ENCODE measurements around the gene XYLT1. TPM values are rescaled to one million over a fixed set of nuclear protein-coding genes. Genes with fewer than 3 reads are reported as not detected.

Gene XYLT1
- total RNA-seq, 6 experiments from 2014 or later = 0.48 to 2.0 (median 0.59) TPM

DNA sequence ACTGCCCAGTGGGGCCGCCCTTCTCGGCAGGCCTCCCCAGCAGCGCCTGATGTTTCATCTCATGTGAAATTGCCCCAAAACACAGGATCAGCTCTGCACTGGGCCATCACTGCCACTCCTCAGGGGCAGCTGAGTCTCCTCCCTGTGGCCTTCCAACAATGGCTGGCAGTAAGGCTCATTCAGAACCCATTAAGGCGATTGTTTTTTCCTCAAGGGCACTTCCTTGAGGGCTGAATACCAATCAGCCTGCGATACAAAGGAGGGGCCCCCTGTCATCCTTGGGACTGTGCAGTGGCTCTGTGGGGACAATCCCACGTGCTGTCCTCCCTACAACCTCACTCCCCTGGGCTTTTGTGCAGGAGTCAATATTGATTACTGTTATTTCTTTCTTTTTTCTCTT is 47.5 kb downstream of the XYLT1 start:
- Histone ChIP-seq H3K4me1 (no peaks in the 10 kb centered on the region), H3K27ac (no peak overlapping the region), H3K36me3 (no peaks in the 10 kb centered on the region), H3K27me3 (no peaks in the 10 kb centered on the region), H3K4me3 (no peak overlapping the region), H3K9me3 (no peaks in the 10 kb centered on the region)
- intact Hi-C loops (cut with DNase I) = no loop called here
- DNase-seq (no peak), ATAC-seq (no peak)
- TF ChIP-seq, protein P1, sequence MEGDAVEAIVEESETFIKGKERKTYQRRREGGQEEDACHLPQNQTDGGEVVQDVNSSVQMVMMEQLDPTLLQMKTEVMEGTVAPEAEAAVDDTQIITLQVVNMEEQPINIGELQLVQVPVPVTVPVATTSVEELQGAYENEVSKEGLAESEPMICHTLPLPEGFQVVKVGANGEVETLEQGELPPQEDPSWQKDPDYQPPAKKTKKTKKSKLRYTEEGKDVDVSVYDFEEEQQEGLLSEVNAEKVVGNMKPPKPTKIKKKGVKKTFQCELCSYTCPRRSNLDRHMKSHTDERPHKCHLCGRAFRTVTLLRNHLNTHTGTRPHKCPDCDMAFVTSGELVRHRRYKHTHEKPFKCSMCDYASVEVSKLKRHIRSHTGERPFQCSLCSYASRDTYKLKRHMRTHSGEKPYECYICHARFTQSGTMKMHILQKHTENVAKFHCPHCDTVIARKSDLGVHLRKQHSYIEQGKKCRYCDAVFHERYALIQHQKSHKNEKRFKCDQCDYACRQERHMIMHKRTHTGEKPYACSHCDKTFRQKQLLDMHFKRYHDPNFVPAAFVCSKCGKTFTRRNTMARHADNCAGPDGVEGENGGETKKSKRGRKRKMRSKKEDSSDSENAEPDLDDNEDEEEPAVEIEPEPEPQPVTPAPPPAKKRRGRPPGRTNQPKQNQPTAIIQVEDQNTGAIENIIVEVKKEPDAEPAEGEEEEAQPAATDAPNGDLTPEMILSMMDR (IDR thresholded peaks at IDR 0.05) = no peak
- TF ChIP-seq POLR2A (IDR thresholded peaks at IDR 0.05) = no peak
- WGBS (ENCODE audit: insufficient coverage, low coverage, low lambda C conversion rate, missing lambda C conversion rate) = 37% methylated on average over 3 of the region's 6 CpGs

- H3K9me3 ChIP-seq = no peaks in the 10 kb centered on the region
- H3K4me1 ChIP-seq = no peaks in the 10 kb centered on the region
- intact Hi-C loops (cut with DNase I) = no loop called here
- H3K36me3 ChIP-seq = no peaks in the 10 kb centered on the region
- no peak for DNase-seq
- no peak for ATAC-seq
- TF ChIP-seq POLR2A (IDR thresholded peaks at IDR 0.05) = no peak
- TF ChIP-seq, protein P1 (IDR thresholded peaks at IDR 0.05) = no peak
- no peaks in the 10 kb centered on the region for H3K27me3 ChIP-seq
- 64% methylated on average over 4 of the region's 4 CpGs for WGBS (ENCODE audit: insufficient coverage, low coverage, low lambda C conversion rate, missing lambda C conversion rate)
- no peak overlapping the region for H3K27ac ChIP-seq
- no peak overlapping the region for H3K4me3 ChIP-seq
These were observed 49.9 kb downstream of the XYLT1 start for GRCh38 chr16:17420816-17421215.

GRCh38 chr16:17419266-17419665 is 51.5 kb downstream of the XYLT1 start:
- TF ChIP-seq POLR2A (IDR thresholded peaks at IDR 0.05) = no peak
- intact Hi-C loops (cut with DNase I) = no loop called here
- 66% methylated on average over 4 of the region's 4 CpGs for WGBS (ENCODE audit: insufficient coverage, low coverage, low lambda C conversion rate, missing lambda C conversion rate)

GRCh38 chr16:17417740-17418139 is 53.0 kb downstream of the XYLT1 start:
- H3K27me3 ChIP-seq = no peaks in the 10 kb centered on the region
- intact Hi-C loops (cut with DNase I) = no loop called here
- WGBS (ENCODE audit: insufficient coverage, low coverage, low lambda C conversion rate, missing lambda C conversion rate) = 32% methylated on average over 2 of the region's 2 CpGs
- no peak overlapping the region for H3K27ac ChIP-seq
- no peaks in the 10 kb centered on the region for H3K36me3 ChIP-seq
- H3K4me3 ChIP-seq = no peak overlapping the region
- TF ChIP-seq POLR2A (IDR thresholded peaks at IDR 0.05) = no peak
- TF ChIP-seq, protein P1 (IDR thresholded peaks at IDR 0.05) = no peak
- no peak for DNase-seq
- H3K9me3 ChIP-seq = no peaks in the 10 kb centered on the region
- H3K4me1 ChIP-seq = no peaks in the 10 kb centered on the region
- ATAC-seq = no peak

More at GRCh38 chr16:17419266-17419665, 51.5 kb downstream of the XYLT1 start:
- Histone ChIP-seq H3K4me1 (no peaks in the 10 kb centered on the region), H3K27ac (no peak overlapping the region), H3K27me3 (no peaks in the 10 kb centered on the region), H3K4me3 (no peak overlapping the region), H3K9me3 (no peaks in the 10 kb centered on the region), H3K36me3 (no peaks in the 10 kb centered on the region)
- DNase-seq = no peak
- no peak for ATAC-seq

GRCh38 chr16:17416461-17417311 is 54.1 kb downstream of the XYLT1 start:
- Histone ChIP-seq H3K27ac (no peak overlapping the region), H3K4me3 (no peak overlapping the region), H3K4me1 (no peaks in the 10 kb centered on the region), H3K36me3 (no peaks in the 10 kb centered on the region), H3K27me3 (no peaks in the 10 kb centered on the region), H3K9me3 (no peaks in the 10 kb centered on the region)
- intact Hi-C loops (cut with DNase I) = no loop called here
- ATAC-seq (peak; percentile 67 to 80 (median 75)), DNase-seq (no peak)
- TF ChIP-seq POLR2A (IDR thresholded peaks at IDR 0.05) = no peak
- TF ChIP-seq, protein P1 (IDR thresholded peaks at IDR 0.05) = peak in 1 of 4 donors; percentile 6
- whole genome bisulfite sequencing (ENCODE audit: insufficient coverage, low coverage, low lambda C conversion rate, missing lambda C conversion rate) = 10% methylated on average over 10 of the region's 14 CpGs
